Measurements from ENCODE around the gene CGB3. TPM values are rescaled to one million over a fixed set of nuclear protein-coding genes. Genes with fewer than 3 reads are reported as not detected.

Gene CGB3
- total RNA-seq, 1 experiment from 2014 or later, result 0.46 TPM

DNA sequence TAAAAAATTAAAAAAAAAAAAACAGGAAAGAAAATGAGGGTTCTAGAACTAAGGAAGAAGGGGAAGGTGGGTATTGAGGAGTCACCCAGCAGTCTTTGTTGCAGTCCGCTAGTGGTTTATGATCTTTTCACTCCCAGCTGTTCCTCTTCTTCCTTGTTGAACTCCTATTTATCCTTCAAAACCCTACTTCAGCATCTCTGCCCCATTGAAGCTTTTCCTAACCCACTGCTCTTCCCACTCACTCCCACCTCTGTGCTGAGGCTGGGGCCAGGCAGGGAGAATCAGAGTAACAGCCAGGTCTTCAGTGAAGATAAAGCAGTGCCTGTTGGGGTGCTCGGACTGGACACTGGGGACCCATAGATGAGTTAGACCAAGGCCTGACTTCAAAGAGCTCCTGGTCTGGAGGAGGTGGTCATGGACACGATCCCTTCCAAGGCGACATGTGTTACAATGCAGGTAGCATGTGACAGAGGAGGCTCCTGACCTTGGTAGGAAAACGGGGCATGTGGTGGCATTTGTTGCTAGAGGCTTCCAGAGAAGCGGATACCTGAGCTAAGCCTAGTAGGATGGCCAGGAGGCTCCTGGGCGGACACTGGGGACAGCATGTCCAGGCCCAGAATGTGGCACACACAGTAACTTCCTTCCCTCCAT is 19.0 kb downstream of the CGB3 start:
- no peaks in the 10 kb centered on the region for H3K23me2 ChIP-seq (ENCODE audit: insufficient read length, low read depth, low read length, poor library complexity, severe bottlenecking)
- H4K20me1 ChIP-seq (ENCODE audit: control insufficient read depth, insufficient read depth, insufficient read length), result no peaks in the 10 kb centered on the region
- no peaks in the 10 kb centered on the region for H3K9me3 ChIP-seq (ENCODE audit: control insufficient read depth, low read depth, low read length)
- no peak overlapping the region for H3K27ac Mint-ChIP-seq
- no peak overlapping the region for H3T11ph ChIP-seq (ENCODE audit: low read length)
- no peak overlapping the region for H3K14ac ChIP-seq (ENCODE audit: insufficient read depth, low read length)
- H4K5ac ChIP-seq (ENCODE audit: insufficient read length, low read depth, low read length), result no peak overlapping the region
- no peak overlapping the region for H2AFZ ChIP-seq (ENCODE audit: low read length)
- no peaks in the 10 kb centered on the region for H3K79me2 ChIP-seq (ENCODE audit: insufficient read depth, low read length)
- no peak overlapping the region for H3K4me2 ChIP-seq (ENCODE audit: insufficient read depth, insufficient read length, low read length)
- no peak overlapping the region for H2AK5ac ChIP-seq (ENCODE audit: insufficient read length, low read length)
- H4K91ac ChIP-seq (ENCODE audit: insufficient read length, low read depth, low read length), result no peak overlapping the region
- H3K18ac ChIP-seq (ENCODE audit: insufficient read length, low read depth, low read length), result no peak overlapping the region
- H3K27ac ChIP-seq (ENCODE audit: insufficient read length, low read depth, low read length), result no peak overlapping the region
- no peak overlapping the region for H4K8ac ChIP-seq (replicated peaks; ENCODE audit: insufficient read length, low read depth, low read length)
- no peaks in the 10 kb centered on the region for H3K27me3 ChIP-seq (ENCODE audit: insufficient read depth, low read length)
- WGBS (ENCODE audit: extremely low coverage, insufficient read length, low lambda C conversion rate), result no CpG with 5 or more reads among the region's 7 CpGs
- no peak overlapping the region for H3K4ac ChIP-seq (ENCODE audit: low read depth, low read length)
- peaks cover 15 to 63% (median 59%) of the 10 kb centered on the region in 3 experiments; a peak in 6 of 7 replicates for H3K36me3 Mint-ChIP-seq (ENCODE audit: insufficient read depth in 1 of 3, low read depth in 3 of 3)
- H3K9me3 Mint-ChIP-seq, result no peaks in the 10 kb centered on the region
- H3K9ac ChIP-seq (ENCODE audit: extremely low read depth, insufficient read length, low read length), result no peak overlapping the region
- H2BK12ac ChIP-seq (ENCODE audit: insufficient read length, low read depth, low read length), result no peak overlapping the region
- no peak overlapping the region for H2BK120ac ChIP-seq (ENCODE audit: low read depth, low read length, poor library complexity, severe bottlenecking)
- no peak overlapping the region for H2BK5ac ChIP-seq (ENCODE audit: insufficient read length, low read length)
- peaks cover 0 to under 1% of the 10 kb centered on the region in 2 experiments; a peak in 2 of 4 replicates for H3K4me1 Mint-ChIP-seq
- H3K56ac ChIP-seq (ENCODE audit: insufficient read length, low read depth, low read length), result no peak overlapping the region
- DNase-seq, result no peak
- no peaks in the 10 kb centered on the region for H3K4me1 ChIP-seq (ENCODE audit: insufficient read depth, low read length)
- no peak overlapping the region for H3K23ac ChIP-seq (ENCODE audit: insufficient read length, low read depth, low read length)
- H3K4me3 Mint-ChIP-seq, result no peak overlapping the region
- H3K27me3 Mint-ChIP-seq (ENCODE audit: low read depth), result no peaks in the 10 kb centered on the region
- H2BK15ac ChIP-seq (ENCODE audit: low read depth, low read length), result no peak overlapping the region
- TF ChIP-seq, protein P1, sequence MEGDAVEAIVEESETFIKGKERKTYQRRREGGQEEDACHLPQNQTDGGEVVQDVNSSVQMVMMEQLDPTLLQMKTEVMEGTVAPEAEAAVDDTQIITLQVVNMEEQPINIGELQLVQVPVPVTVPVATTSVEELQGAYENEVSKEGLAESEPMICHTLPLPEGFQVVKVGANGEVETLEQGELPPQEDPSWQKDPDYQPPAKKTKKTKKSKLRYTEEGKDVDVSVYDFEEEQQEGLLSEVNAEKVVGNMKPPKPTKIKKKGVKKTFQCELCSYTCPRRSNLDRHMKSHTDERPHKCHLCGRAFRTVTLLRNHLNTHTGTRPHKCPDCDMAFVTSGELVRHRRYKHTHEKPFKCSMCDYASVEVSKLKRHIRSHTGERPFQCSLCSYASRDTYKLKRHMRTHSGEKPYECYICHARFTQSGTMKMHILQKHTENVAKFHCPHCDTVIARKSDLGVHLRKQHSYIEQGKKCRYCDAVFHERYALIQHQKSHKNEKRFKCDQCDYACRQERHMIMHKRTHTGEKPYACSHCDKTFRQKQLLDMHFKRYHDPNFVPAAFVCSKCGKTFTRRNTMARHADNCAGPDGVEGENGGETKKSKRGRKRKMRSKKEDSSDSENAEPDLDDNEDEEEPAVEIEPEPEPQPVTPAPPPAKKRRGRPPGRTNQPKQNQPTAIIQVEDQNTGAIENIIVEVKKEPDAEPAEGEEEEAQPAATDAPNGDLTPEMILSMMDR (conservative IDR thresholded peaks at IDR 0.05), result no peak
- no peaks in the 10 kb centered on the region for H3K79me1 ChIP-seq (ENCODE audit: insufficient read depth, low read depth, low read length, poor library complexity, severe bottlenecking)
- no peak overlapping the region for H2BK20ac ChIP-seq (ENCODE audit: low read depth, low read length, poor library complexity, severe bottlenecking)
